Thyroid gland (tissue), 4 donors: Measurements from ENCODE around the gene CLK2. TPM values are rescaled to one million over a fixed set of nuclear protein-coding genes. Genes with fewer than 3 reads are reported as not detected.
"Not testable (repeated sequence)": the region's sequence is repeated elsewhere in the genome, so short reads cannot be mapped to it uniquely, and the experiment has no call there.

ENCODE experiments used
- DNase-seq, 2 donors: peaks; one replicate each; pipeline ENCODE4 v3.0.0-alpha.2; 2019
- H3K27ac ChIP-seq, 3 donors: fragments of 200-600 bp; sonication (generic); 1 replicate in 2 of 3; 2 replicates in 1 of 3; pipeline ENCODE4 v1.5.1; 2016 to 2019; ENCODE audit warnings: mild to moderate bottlenecking in 1 of 3, moderate library complexity in 1 of 3
- H3K27me3 ChIP-seq: fragments of 200-600 bp; sonication (generic); one replicate; pipeline ENCODE4 v1.5.1; 2019
- H3K36me3 ChIP-seq, 2 donors: fragments of 200-600 bp; sonication (generic); one replicate each; pipeline ENCODE4 v1.5.1; 2016 to 2019
- H3K4me1 ChIP-seq, 2 donors: fragments of 200-600 bp; sonication (generic); one replicate each; pipeline ENCODE4 v1.5.1; 2017 to 2019
- H3K4me3 ChIP-seq, 3 donors: fragments of 200-600 bp; sonication (generic); replicated peaks in 1 of 3; 1 replicate in 2 of 3; 2 replicates in 1 of 3; pipeline ENCODE4 v1.5.1; 2016; ENCODE audit warnings: mild to moderate bottlenecking in 1 of 3
- H3K9me3 ChIP-seq: fragments of 200-600 bp; sonication (generic); one replicate; pipeline ENCODE4 v1.5.1; 2017
- CTCF ChIP-seq, 6 experiments: fragments of 200-600 bp in 3 of 6; fragments of 450-650 bp in 3 of 6; sonication (generic) in 3 of 6; IDR thresholded peaks; one replicate each; pipeline ENCODE4 v1.5.1; 2016 to 2019; ENCODE audit warnings: antibody characterized with exemption in 6 of 6, mild to moderate bottlenecking in 2 of 6, inconsistent platforms in 1 of 6, moderate library complexity in 1 of 6
- POLR2A ChIP-seq, 2 donors: fragments of 450-650 bp; IDR thresholded peaks; one replicate each; pipeline ENCODE4 v1.6.1; 2017; ENCODE audit warnings: antibody characterized with exemption in 2 of 2, mild to moderate bottlenecking in 2 of 2, moderate library complexity in 1 of 2
- WGBS, 2 donors: methylation state at CpG; one replicate each; pipeline ENCODE4 v1.1.5; 2017; 5-methylcytosine and 5-hydroxymethylcytosine counted together
- intact Hi-C: fragments of 100-400 bp; cut with DNase I; formaldehyde crosslinking; loops from one replicate; pipeline ENCODE4 v1.15.1; 2023
- total RNA-seq, 4 donors: library from RNA; depleted of rRNA; stranded (reverse); fragments of >200 nt; gene quantifications; one replicate each; pipeline ENCODE4 v1.2.3, GENCODE V29; 2016

Gene CLK2
- total RNA-seq, 4 donors from 2014 or later, result 40.0 to 61.6 (median 56.2) TPM

GRCh38 chr1:155296661-155297060, 23.4 kb upstream of the CLK2 start:
- 87 to 90% methylated on average over 3 of the region's 3 CpGs for WGBS, 2 donors
- Histone ChIP-seq H3K27ac (no peak overlapping the region), H3K27me3 (peaks cover 8% of the 10 kb centered on the region), H3K4me3 (no peak overlapping the region), H3K4me1 (peaks cover 5% of the 10 kb centered on the region in 2 donors), H3K9me3 (no peaks in the 10 kb centered on the region), H3K36me3 (no peaks in the 10 kb centered on the region)
- DNase-seq, result no peak
- TF ChIP-seq CTCF (IDR thresholded peaks at IDR 0.05) (no peak), POLR2A (IDR thresholded peaks at IDR 0.05) (no peak)
- intact Hi-C loops, result no loop called here

GRCh38 chr1:155295942-155296267, 22.6 kb upstream of the CLK2 start:
- Histone ChIP-seq H3K27ac (no peak overlapping the region), H3K4me1 (peaks cover 5% of the 10 kb centered on the region in 2 donors), H3K9me3 (no peaks in the 10 kb centered on the region), H3K27me3 (peaks cover 8% of the 10 kb centered on the region), H3K36me3 (no peaks in the 10 kb centered on the region), H3K4me3 (no peak overlapping the region)
- WGBS, 2 donors, result 71 to 83% methylated on average over 7 of the region's 7 CpGs
- intact Hi-C loops, result no loop called here
- DNase-seq, result no peak
- TF ChIP-seq CTCF (IDR thresholded peaks at IDR 0.05), result no peak
- TF ChIP-seq POLR2A (IDR thresholded peaks at IDR 0.05), result no peak

GRCh38 chr1:155295183-155295941, 22.1 kb upstream of the CLK2 start:
- Histone ChIP-seq H3K9me3 (no peaks in the 10 kb centered on the region), H3K36me3 (no peaks in the 10 kb centered on the region), H3K27me3 (peaks cover 8% of the 10 kb centered on the region), H3K4me3 (no peak overlapping the region), H3K4me1 (peaks cover 5% of the 10 kb centered on the region in 2 donors), H3K27ac (no peak overlapping the region)
- WGBS, 2 donors, result 11 to 17% methylated on average over 24 to 29 of the region's 47 CpGs
- no peak for TF ChIP-seq POLR2A (IDR thresholded peaks at IDR 0.05)
- TF ChIP-seq CTCF (IDR thresholded peaks at IDR 0.05), result no peak
- no peak for DNase-seq
- intact Hi-C loops, result no loop called here

- Histone ChIP-seq H3K4me3 (no peak overlapping the region), H3K27ac (no peak overlapping the region), H3K4me1 (peaks cover 5% of the 10 kb centered on the region in 2 donors), H3K9me3 (no peaks in the 10 kb centered on the region), H3K36me3 (no peaks in the 10 kb centered on the region), H3K27me3 (peaks cover 8% of the 10 kb centered on the region)
- intact Hi-C loops, result no loop called here
- no peak for DNase-seq
- WGBS, 2 donors, result 28 to 30% methylated on average over 27 to 33 of the region's 46 CpGs
- TF ChIP-seq POLR2A (IDR thresholded peaks at IDR 0.05) (no peak), CTCF (IDR thresholded peaks at IDR 0.05) (no peak)
Measured at GRCh38 chr1:155294520-155295182, 21.3 kb upstream of the CLK2 start.

- Histone ChIP-seq H3K4me3 (no peak overlapping the region), H3K9me3 (no peaks in the 10 kb centered on the region), H3K4me1 (peaks cover 5% of the 10 kb centered on the region in 2 donors), H3K27me3 (peaks cover 8% of the 10 kb centered on the region), H3K36me3 (no peaks in the 10 kb centered on the region), H3K27ac (no peak overlapping the region)
- 85 to 88% methylated on average over 10 to 16 of the region's 17 CpGs for WGBS, 2 donors
- no peak for DNase-seq
- intact Hi-C loops, result no loop called here
- no peak for TF ChIP-seq CTCF (IDR thresholded peaks at IDR 0.05)
- TF ChIP-seq POLR2A (IDR thresholded peaks at IDR 0.05), result no peak
Measured at GRCh38 chr1:155293086-155293749, 19.9 kb upstream of the CLK2 start.

- DNase-seq, H3K4me3 ChIP-seq, H3K36me3 ChIP-seq, H3K4me1 ChIP-seq, H3K9me3 ChIP-seq, H3K27ac ChIP-seq, intact Hi-C loops, H3K27me3 ChIP-seq: not testable (repeated sequence)
- 78 to 81% methylated on average over 10 of the region's 10 CpGs for WGBS, 2 donors
Measured at GRCh38 chr1:155291006-155291405, 17.7 kb upstream of the CLK2 start.
